ENCODE results near the gene CCDC57.
A peak's percentile ranks its signal among the peaks of the same experiment; 100 is the strongest.

The CCDC57 gene

DNA sequence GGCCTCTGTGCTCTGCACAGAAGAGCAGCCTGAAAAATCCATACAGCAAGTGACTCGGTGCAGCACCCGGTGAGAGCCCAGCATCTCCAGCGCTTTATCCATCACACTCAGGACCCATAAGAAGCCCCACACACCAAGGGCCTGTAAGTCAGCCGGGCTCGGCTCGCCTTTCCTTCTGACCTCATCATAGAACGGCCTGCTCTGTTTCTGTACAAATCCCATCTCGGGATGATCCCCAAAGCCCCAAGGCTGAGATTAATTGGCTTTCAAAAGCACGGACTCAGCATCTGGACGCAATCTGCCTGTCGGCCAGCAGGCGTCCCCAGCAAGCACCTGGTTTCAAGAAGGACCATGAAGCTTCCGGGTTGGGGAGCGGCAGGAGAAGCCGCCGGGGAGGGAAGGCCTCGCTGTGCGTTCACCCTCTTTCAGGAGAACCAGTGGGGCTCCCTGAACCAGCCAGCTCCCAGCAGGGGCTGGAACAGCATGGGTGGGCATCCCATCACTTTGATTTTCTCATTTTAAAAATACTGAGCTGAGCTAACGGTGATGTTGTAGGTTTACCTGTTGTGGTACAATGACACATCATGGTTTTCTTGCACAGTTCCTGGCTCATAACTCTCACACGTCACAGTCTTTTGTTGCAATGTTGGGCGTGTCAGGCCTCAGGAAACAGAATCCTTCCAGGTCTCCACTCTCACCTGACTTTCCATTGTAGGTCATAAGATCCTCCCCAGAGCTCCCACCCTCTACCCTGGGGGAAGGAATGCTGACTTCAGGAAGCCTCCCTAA, 6.7 kb downstream of the CCDC57 start:
- TF ChIP-seq, protein P1, sequence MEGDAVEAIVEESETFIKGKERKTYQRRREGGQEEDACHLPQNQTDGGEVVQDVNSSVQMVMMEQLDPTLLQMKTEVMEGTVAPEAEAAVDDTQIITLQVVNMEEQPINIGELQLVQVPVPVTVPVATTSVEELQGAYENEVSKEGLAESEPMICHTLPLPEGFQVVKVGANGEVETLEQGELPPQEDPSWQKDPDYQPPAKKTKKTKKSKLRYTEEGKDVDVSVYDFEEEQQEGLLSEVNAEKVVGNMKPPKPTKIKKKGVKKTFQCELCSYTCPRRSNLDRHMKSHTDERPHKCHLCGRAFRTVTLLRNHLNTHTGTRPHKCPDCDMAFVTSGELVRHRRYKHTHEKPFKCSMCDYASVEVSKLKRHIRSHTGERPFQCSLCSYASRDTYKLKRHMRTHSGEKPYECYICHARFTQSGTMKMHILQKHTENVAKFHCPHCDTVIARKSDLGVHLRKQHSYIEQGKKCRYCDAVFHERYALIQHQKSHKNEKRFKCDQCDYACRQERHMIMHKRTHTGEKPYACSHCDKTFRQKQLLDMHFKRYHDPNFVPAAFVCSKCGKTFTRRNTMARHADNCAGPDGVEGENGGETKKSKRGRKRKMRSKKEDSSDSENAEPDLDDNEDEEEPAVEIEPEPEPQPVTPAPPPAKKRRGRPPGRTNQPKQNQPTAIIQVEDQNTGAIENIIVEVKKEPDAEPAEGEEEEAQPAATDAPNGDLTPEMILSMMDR (IDR thresholded peaks at IDR 0.05; ENCODE audit: low read depth, low read length): peak; percentile 86
- DNase-seq (ENCODE audit: extremely low read depth, low read depth): peak; percentile 71

DNA sequence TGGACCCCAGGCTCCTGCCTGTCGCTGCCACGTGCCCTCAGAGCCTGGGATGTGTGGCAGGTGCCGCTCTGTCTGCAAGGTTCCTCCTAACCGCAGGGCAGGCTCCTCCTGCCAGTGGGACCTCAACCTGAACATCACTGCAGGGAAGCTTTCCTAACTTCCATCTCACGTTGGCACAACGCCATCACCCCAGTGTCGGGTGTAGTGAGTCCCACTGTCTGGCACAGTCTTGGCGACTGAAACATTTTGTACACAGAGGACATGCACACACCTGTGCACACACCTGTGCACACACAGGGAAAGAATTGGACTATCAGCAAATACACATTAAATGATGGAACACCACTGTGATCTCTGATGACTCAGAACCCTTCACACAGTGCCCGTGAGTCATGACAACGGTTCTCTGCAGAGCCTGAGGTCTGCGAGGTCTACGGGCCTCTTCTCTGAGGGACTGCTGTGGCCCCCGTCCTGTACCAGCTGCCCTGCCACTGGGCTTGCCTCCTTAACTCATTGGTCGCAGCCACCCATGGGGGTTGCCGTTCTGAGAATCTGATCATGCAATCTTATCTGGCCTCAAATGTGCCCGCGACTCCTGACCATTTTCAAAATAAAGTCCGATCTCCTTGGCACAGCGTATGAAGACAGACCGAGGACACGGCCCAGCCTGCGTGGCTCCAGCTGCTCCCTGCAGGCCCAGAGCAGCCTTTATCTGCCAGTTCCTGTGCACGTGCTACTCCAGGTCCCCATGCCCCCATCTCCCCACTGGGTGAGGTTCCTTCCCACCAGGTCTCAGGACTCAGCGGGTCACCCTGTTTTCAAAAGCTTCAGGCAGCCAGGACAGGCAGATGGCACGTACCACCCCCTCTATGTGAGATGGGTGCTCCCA, 7.6 kb downstream of the CCDC57 start:
- TF ChIP-seq, protein P1 (IDR thresholded peaks at IDR 0.05; ENCODE audit: low read depth, low read length): no peak
- no peak for DNase-seq (ENCODE audit: extremely low read depth, low read depth)

DNA sequence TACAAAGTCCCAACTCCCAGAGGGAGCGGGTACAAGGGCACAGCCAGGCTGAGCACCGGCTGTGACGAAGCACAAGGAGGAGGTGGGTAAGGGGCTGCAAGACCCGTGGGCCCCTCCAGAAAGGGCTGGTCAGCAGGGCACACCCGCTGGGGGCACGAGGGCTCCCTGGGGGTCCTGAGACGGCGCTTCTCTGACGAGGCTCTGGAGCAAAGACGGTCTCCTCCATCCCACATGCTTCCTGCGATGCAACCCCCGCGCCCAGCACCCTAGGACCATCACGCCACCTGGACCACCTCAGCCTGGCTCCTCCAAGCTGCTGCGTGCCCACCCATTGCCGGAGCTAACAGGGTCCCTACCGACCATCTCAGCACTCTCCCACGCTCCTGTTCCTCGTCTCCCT, 8.7 kb downstream of the CCDC57 start:
- TF ChIP-seq, protein P1 (IDR thresholded peaks at IDR 0.05; ENCODE audit: low read depth, low read length): no peak

DNA sequence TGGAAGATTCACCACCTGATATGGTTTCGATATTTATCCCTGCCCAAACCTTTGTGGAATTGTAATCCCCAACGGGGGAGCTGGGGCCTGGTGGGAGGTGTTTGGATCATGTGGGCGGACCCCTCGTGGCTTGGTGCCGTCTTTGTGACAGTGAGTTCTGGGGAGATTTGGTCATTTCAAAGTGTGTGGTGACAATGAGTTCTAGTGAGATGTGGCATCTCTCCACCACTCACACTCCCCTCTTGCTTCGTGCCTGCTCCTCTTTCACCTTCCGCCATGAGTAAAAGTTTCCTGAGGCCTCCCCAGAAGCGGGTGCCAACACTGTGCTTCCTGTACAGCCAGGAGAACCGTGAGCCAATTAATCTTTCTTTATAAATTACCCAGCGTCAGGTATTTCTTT, 9.7 kb downstream of the CCDC57 start:
- DNase-seq (ENCODE audit: extremely low read depth, low read depth): no peak
- TF ChIP-seq, protein P1 (IDR thresholded peaks at IDR 0.05; ENCODE audit: low read depth, low read length): no peak

More for the DNA sequence above, 8.7 kb downstream of the CCDC57 start:
- no peak for DNase-seq (ENCODE audit: extremely low read depth, low read depth)

DNA sequence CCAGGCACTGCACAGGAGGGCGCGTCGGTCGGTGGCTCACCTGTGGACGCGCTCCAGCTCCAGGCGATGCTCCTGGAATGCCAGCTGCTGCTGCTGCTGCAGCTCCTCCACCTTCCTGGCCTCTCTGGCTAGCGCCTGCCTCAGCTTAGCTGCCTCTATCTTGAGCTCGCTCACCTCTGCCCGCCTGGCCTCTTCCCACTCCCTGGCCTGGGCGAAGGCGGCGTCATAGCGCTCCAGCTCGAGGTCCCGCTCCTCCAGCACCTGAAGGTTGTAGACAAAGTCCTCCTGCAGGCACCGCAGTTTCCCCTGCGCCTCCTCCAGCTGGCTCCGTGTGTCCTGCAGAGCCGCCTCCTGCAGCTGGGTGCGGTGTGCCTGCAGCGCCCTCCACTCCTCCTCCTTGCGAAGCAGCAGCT, 11.1 kb downstream of the CCDC57 start:
- no peak for DNase-seq (ENCODE audit: extremely low read depth, low read depth)
- TF ChIP-seq, protein P1 (IDR thresholded peaks at IDR 0.05; ENCODE audit: low read depth, low read length): no peak

DNA sequence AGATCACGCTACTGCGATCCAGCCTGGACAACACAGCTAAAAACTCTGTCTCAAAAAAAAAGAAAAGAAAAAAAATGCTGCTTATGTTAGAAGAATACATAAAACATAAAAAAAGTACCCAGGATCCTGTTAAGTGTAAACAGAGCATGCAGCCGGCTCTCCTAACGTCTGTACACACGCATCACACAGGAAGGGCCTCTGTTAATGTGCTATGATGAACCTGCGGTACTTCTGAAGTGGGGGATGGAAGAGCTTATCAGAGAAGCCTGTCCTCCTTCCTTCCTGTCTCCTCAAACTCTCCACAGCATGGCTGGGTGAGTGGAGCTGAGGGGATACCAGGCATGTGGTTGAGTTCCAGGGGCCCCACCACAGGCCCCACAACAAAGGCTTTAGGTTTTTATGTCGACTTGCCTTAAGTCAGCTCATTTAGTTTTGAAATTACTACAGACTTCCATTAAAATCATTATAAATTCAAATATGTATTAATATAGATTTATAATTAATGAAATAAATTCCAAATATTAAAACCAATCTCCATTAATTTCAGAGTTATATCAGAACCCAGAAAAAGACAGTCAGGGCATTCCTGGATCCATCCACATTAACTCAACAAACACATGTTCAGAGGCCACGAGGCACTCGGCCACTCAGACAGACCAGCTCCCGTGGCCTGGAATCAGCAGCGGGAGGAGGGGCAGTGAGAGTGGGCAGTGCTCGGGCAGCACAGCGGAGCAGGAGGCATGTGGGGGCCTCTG, 11.7 kb downstream of the CCDC57 start:
- DNase-seq (ENCODE audit: extremely low read depth, low read depth): no peak
- TF ChIP-seq, protein P1 (IDR thresholded peaks at IDR 0.05; ENCODE audit: low read depth, low read length): no peak
